PFSK-1 (cell line): ENCODE results near the gene REV3L.

Experiments
- POLR2AphosphoS5 ChIP-seq: IDR thresholded peaks from 2 replicates; pipeline ENCODE4 v1.6.1; 2012; ENCODE audit warnings: low read depth, mild to moderate bottlenecking, control low read depth, low read length, moderate library complexity
- TAF1 ChIP-seq: IDR thresholded peaks from 2 replicates; pipeline ENCODE4 v1.6.1; 2012; ENCODE audit warnings: low read length, control low read depth, borderline replicate concordance; ENCODE audit not compliant: insufficient read depth
- TF ChIP-seq, protein P1 (sequence below), 2 experiments: IDR thresholded peaks; 2 replicates each; pipeline versions ENCODE4 v1.6.1 to v1.8.0; 2011 to 2012; ENCODE audit warnings: low read depth in 2 of 2, low read length in 2 of 2, control low read depth in 1 of 2, inconsistent platforms in 1 of 2, mild to moderate bottlenecking in 1 of 2, moderate library complexity in 1 of 2; ENCODE audit not compliant: insufficient read depth in 1 of 2

DNA sequence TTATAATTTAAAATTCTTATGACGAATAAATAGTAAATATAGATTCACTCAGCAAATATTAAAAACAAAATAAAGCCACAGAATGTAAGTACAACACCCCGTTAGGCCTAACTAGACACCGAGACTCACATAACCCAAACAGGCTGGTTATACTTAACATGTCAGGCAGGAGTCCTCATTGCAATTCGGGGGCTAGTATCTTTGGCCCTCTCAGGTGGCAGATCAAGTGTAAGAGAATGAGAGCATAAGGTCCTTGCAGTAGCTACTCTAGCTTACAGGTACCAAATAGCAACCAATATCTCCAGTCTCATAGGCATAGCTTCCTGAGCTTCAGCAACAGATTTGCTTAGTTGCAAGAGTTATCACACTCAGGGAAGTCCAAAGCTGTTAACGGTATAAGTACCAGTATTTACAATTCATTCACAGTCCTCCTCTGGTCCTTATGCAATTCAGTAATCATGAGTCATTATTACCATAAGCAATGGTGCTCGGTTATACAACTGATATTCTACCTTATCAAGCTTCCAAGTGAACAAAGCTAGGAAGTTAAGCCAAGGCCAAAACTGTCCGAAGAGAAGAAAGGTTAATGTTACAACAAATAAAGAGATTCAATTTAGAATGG lies 20.1 kb downstream of the REV3L start:
- TF ChIP-seq, protein P1, sequence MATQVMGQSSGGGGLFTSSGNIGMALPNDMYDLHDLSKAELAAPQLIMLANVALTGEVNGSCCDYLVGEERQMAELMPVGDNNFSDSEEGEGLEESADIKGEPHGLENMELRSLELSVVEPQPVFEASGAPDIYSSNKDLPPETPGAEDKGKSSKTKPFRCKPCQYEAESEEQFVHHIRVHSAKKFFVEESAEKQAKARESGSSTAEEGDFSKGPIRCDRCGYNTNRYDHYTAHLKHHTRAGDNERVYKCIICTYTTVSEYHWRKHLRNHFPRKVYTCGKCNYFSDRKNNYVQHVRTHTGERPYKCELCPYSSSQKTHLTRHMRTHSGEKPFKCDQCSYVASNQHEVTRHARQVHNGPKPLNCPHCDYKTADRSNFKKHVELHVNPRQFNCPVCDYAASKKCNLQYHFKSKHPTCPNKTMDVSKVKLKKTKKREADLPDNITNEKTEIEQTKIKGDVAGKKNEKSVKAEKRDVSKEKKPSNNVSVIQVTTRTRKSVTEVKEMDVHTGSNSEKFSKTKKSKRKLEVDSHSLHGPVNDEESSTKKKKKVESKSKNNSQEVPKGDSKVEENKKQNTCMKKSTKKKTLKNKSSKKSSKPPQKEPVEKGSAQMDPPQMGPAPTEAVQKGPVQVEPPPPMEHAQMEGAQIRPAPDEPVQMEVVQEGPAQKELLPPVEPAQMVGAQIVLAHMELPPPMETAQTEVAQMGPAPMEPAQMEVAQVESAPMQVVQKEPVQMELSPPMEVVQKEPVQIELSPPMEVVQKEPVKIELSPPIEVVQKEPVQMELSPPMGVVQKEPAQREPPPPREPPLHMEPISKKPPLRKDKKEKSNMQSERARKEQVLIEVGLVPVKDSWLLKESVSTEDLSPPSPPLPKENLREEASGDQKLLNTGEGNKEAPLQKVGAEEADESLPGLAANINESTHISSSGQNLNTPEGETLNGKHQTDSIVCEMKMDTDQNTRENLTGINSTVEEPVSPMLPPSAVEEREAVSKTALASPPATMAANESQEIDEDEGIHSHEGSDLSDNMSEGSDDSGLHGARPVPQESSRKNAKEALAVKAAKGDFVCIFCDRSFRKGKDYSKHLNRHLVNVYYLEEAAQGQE (IDR thresholded peaks at IDR 0.05; ENCODE audit: insufficient read depth in 1 of 2, low read depth in 2 of 2, low read length in 2 of 2), result no peak
- TF ChIP-seq TAF1 (no peak), POLR2AphosphoS5 (no peak)
